Prostate gland (tissue), 2 donors: ENCODE data around the gene RC3H2.

Source experiments
- POLR2A ChIP-seq: fragments of 450-650 bp; IDR thresholded peaks from one replicate; pipeline ENCODE4 v1.6.1; 2016; ENCODE audit warnings: antibody characterized with exemption, mild to moderate bottlenecking
- TF ChIP-seq, protein P1 (sequence below), 4 experiments: fragments of 200-600 bp in 2 of 4; fragments of 450-650 bp in 2 of 4; sonication (generic) in 2 of 4; IDR thresholded peaks; 1 replicate in 3 of 4; 2 replicates in 1 of 4; pipeline ENCODE4 v1.5.1; 2016 to 2019; ENCODE audit warnings: antibody characterized with exemption in 4 of 4, mild to moderate bottlenecking in 2 of 4, moderate library complexity in 2 of 4

DNA sequence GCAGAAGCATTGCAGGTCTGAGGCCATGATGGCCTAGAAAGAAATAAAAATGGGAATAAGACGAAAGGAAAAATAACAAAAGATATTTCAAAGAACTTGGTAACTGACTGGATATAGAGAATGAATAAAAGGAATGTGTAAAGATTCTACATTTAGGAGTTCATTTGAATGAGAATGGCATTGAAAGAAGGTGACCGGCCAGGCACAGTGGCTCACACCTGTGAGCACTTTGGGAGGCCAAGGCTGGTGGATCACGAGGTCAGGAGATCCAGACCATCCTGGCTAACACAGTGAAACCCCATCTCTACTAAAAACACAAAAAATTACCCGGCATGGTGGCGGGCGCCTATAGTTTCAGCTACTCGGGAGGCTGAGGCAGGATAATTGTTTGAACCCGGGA lies 17.6 kb upstream of the RC3H2 start:
- TF ChIP-seq, protein P1, sequence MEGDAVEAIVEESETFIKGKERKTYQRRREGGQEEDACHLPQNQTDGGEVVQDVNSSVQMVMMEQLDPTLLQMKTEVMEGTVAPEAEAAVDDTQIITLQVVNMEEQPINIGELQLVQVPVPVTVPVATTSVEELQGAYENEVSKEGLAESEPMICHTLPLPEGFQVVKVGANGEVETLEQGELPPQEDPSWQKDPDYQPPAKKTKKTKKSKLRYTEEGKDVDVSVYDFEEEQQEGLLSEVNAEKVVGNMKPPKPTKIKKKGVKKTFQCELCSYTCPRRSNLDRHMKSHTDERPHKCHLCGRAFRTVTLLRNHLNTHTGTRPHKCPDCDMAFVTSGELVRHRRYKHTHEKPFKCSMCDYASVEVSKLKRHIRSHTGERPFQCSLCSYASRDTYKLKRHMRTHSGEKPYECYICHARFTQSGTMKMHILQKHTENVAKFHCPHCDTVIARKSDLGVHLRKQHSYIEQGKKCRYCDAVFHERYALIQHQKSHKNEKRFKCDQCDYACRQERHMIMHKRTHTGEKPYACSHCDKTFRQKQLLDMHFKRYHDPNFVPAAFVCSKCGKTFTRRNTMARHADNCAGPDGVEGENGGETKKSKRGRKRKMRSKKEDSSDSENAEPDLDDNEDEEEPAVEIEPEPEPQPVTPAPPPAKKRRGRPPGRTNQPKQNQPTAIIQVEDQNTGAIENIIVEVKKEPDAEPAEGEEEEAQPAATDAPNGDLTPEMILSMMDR (IDR thresholded peaks at IDR 0.05), result no peak
- TF ChIP-seq POLR2A, result no peak
